ENCODE measurements around the gene DCUN1D4.

DCUN1D4 gene

DNA sequence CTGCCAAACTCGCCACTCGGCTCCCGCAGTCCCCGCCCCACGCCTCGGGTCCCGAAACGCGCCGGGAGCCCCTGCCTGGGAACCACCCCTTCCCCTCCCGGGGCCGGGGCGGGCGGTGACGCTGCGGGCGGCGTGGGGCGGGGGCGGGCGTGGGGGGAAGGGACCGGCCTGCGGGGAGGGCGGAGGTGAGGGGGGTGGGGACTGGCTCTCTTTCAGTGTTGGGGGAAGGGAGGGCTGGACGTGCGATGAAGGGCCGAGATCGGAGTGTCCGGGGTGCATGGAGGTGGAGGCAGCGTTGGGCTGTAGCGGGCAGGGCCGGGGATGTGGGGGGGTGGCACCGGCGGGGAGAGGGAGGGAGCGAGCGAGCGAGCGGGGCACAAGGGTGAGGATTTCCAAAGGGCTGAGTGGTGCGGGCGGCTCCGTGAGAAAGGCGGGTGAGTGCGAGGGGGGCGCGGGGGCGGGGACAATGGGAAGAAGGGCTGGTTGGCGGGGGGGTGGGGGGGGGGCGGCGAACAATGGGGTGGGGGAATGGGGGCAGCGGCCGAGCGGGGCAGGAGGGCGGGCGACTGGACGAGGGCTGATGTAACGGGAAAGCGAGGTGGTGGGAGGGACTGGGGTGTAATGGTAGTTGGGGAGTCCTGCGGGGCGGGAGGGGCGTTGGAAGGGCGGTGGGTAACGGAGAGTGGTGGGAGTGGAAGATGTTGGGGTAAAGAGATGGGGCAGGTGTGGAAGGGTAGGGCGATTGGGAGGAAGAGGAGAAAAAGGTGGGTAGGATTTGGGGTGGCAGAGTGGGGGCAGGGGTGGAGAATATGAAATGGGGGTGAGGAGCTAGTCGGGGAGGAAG is 578 bp downstream of the DCUN1D4 start:
- H3K27me3 ChIP-seq (ENCODE audit: control insufficient read depth, insufficient read depth, low read length): peaks cover 23% of the 10 kb centered on the region
- peak overlapping the region; percentile 97 for H3K4me3 ChIP-seq (ENCODE audit: low read depth, low read length)
- peaks cover 13% of the 10 kb centered on the region for H3K4me1 ChIP-seq (ENCODE audit: control insufficient read depth, insufficient read depth, low read length)
- H3K9ac ChIP-seq (ENCODE audit: low read length): peak overlapping the region; percentile 81
- no peaks in the 10 kb centered on the region for H3K36me3 ChIP-seq (ENCODE audit: control insufficient read depth, insufficient read depth, low read length)
- no peaks in the 10 kb centered on the region for H3K9me3 ChIP-seq (ENCODE audit: control insufficient read depth, insufficient read depth, low read depth, low read length)
- H3K27ac ChIP-seq (ENCODE audit: low read depth, low read length): no peak overlapping the region; the same call in 1 of the 2 replicates

DNA sequence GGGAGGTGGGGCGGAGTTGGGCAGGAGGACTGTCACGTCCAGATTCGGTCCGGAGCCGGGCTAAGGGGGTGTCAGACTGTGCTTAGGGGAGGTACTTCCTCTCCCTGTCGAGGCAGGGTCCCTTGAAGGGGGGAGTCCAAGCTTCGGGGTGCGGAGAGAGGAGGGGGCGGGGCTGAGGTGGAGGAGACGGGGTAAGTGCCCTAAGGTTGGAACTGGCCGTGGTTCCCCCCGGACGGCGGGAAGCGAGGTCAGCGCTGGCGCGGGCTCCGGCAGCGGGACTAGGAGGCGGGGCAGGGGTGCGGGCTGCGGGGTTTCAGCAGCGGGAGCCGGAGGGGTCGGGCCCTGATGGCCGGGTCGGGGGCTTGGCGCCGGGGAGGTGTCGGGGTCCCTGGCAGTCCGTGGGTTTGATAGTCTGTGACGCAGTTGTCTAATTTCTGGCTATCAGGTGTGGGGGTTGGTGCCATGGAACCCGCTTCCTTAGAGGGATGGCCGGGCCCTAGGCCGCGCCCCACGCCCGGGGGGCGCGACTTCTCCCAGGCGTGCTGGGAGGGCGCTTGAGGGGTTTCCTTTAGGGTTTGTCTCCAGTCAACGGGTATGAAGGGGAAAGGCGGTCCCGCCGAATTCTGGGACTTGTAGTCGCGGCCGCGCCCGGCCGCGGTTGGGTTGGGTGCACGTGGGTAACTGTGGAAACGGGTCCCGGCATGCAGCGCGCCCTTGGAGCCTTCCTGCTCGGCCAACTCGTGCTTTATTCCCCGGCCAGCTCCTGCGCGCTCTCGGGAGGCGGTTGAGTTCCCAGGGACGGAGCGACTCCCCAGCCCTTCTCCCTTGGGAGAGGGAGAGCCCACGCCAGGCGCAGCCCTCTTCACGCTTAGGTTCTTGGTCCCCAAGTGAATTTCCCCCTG is 1.5 kb downstream of the DCUN1D4 start:
- H3K36me3 ChIP-seq (ENCODE audit: control insufficient read depth, insufficient read depth, low read length): no peaks in the 10 kb centered on the region
- H3K4me3 ChIP-seq (ENCODE audit: low read depth, low read length): peak overlapping the region; percentile 97
- no peaks in the 10 kb centered on the region for H3K9me3 ChIP-seq (ENCODE audit: control insufficient read depth, insufficient read depth, low read depth, low read length)
- peak overlapping the region; percentile 89 for H3K9ac ChIP-seq (ENCODE audit: low read length)
- H3K27me3 ChIP-seq (ENCODE audit: control insufficient read depth, insufficient read depth, low read length): peaks cover 23% of the 10 kb centered on the region
- peaks cover 13% of the 10 kb centered on the region for H3K4me1 ChIP-seq (ENCODE audit: control insufficient read depth, insufficient read depth, low read length)
- peak overlapping the region; percentile 73 for H3K27ac ChIP-seq (ENCODE audit: low read depth, low read length)

DNA sequence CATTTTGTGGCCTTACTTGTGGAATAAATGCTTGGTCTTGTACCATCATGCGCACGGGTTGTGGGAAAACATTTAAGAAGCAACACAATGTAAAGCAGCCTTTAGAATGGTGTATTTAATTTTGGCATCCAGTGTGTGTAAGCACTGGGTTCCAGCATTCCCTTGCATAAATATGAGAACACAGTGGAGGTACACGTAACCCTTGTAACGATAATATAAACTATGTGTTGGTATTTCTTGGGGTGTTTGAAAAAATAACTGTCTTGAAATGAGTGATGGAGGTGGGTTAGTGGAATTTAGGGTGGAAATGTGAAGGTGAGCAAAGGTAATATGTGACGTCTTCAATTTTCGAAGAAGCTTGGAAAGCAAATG is 2.1 kb downstream of the DCUN1D4 start:
- Histone ChIP-seq H3K9ac (ENCODE audit: low read length) (peak overlapping the region; percentile 89), H3K4me3 (ENCODE audit: low read depth, low read length) (peak overlapping the region; percentile 97), H3K9me3 (ENCODE audit: control insufficient read depth, insufficient read depth, low read depth, low read length) (no peaks in the 10 kb centered on the region), H3K27ac (ENCODE audit: low read depth, low read length) (peak overlapping the region; percentile 73), H3K4me1 (ENCODE audit: control insufficient read depth, insufficient read depth, low read length) (peaks cover 17% of the 10 kb centered on the region), H3K36me3 (ENCODE audit: control insufficient read depth, insufficient read depth, low read length) (no peaks in the 10 kb centered on the region), H3K27me3 (ENCODE audit: control insufficient read depth, insufficient read depth, low read length) (peaks cover 21% of the 10 kb centered on the region)

GRCh38 chr4:51845711-51846110 is 2.8 kb downstream of the DCUN1D4 start:
- H3K36me3 ChIP-seq (ENCODE audit: control insufficient read depth, insufficient read depth, low read length): no peaks in the 10 kb centered on the region
- peaks cover 24% of the 10 kb centered on the region for H3K4me1 ChIP-seq (ENCODE audit: control insufficient read depth, insufficient read depth, low read length)
- H3K9ac ChIP-seq (ENCODE audit: low read length): no peak overlapping the region
- no peak overlapping the region for H3K27ac ChIP-seq (ENCODE audit: low read depth, low read length)
- H3K4me3 ChIP-seq (ENCODE audit: low read depth, low read length): no peak overlapping the region; the same call in 1 of the 2 replicates
- H3K27me3 ChIP-seq (ENCODE audit: control insufficient read depth, insufficient read depth, low read length): peaks cover 16% of the 10 kb centered on the region
- no peaks in the 10 kb centered on the region for H3K9me3 ChIP-seq (ENCODE audit: control insufficient read depth, insufficient read depth, low read depth, low read length)

- Histone ChIP-seq H3K4me1 (ENCODE audit: control insufficient read depth, insufficient read depth, low read length) (peaks cover 53% of the 10 kb centered on the region), H3K9me3 (ENCODE audit: control insufficient read depth, insufficient read depth, low read depth, low read length) (no peaks in the 10 kb centered on the region), H3K36me3 (ENCODE audit: control insufficient read depth, insufficient read depth, low read length) (no peaks in the 10 kb centered on the region), H3K27me3 (ENCODE audit: control insufficient read depth, insufficient read depth, low read length) (no peaks in the 10 kb centered on the region), H3K9ac (ENCODE audit: low read length) (no peak overlapping the region), H3K27ac (ENCODE audit: low read depth, low read length) (no peak overlapping the region), H3K4me3 (ENCODE audit: low read depth, low read length) (no peak overlapping the region)
These were observed 6.5 kb downstream of the DCUN1D4 start for GRCh38 chr4:51849430-51849829.

GRCh38 chr4:51850294-51850693 is 7.3 kb downstream of the DCUN1D4 start:
- H3K4me1 ChIP-seq (ENCODE audit: control insufficient read depth, insufficient read depth, low read length): peaks cover 49% of the 10 kb centered on the region
- H3K27ac ChIP-seq (ENCODE audit: low read depth, low read length): no peak overlapping the region
- no peak overlapping the region for H3K9ac ChIP-seq (ENCODE audit: low read length)
- no peaks in the 10 kb centered on the region for H3K36me3 ChIP-seq (ENCODE audit: control insufficient read depth, insufficient read depth, low read length)
- no peak overlapping the region for H3K4me3 ChIP-seq (ENCODE audit: low read depth, low read length)
- no peaks in the 10 kb centered on the region for H3K27me3 ChIP-seq (ENCODE audit: control insufficient read depth, insufficient read depth, low read length)
- no peaks in the 10 kb centered on the region for H3K9me3 ChIP-seq (ENCODE audit: control insufficient read depth, insufficient read depth, low read depth, low read length)

DNA sequence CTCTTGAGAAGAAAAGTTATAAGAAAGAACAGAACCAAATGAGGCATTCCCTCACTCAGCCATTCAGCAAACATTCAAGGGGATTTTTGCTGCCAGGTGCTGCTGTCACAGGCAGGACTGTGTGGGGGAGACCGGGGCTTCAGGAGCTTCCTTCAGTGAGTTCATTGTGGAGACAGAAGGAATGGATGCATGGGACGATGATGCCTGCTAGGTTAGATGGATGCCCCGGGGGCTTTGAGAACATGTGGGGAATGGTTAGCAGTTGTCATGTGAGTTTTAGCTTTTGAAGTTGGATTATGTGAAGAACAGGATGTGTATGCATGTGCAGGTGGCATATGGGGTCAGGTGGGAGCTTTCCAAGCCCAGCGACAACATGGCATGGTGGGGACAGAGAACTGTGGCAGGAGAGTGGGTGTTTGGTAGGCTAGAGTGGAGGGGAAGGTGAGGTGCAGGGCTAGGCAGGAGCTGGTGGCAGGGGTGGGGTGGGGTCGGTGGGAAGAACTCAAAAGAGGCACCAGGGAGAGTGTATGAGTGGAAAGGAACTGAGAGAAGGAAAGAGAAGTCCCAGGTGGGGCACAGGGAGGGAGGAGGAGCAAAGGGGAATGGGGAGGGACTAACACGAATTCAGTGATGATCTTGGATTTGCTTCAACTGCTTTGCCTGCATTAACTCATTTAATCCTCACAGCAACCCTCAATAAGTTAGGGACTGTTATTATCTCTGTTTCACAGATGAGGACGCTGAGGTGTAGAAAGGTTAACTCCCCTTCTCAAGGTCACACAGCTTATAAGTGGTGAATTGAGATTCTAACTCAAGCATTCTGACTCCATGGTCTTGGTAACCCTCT is 8.4 kb downstream of the DCUN1D4 start:
- Histone ChIP-seq H3K27ac (ENCODE audit: low read depth, low read length) (no peak overlapping the region), H3K4me3 (ENCODE audit: low read depth, low read length) (no peak overlapping the region), H3K4me1 (ENCODE audit: control insufficient read depth, insufficient read depth, low read length) (peaks cover 54% of the 10 kb centered on the region), H3K36me3 (ENCODE audit: control insufficient read depth, insufficient read depth, low read length) (no peaks in the 10 kb centered on the region), H3K27me3 (ENCODE audit: control insufficient read depth, insufficient read depth, low read length) (no peaks in the 10 kb centered on the region), H3K9ac (ENCODE audit: low read length) (no peak overlapping the region), H3K9me3 (ENCODE audit: control insufficient read depth, insufficient read depth, low read depth, low read length) (no peaks in the 10 kb centered on the region)

DNA sequence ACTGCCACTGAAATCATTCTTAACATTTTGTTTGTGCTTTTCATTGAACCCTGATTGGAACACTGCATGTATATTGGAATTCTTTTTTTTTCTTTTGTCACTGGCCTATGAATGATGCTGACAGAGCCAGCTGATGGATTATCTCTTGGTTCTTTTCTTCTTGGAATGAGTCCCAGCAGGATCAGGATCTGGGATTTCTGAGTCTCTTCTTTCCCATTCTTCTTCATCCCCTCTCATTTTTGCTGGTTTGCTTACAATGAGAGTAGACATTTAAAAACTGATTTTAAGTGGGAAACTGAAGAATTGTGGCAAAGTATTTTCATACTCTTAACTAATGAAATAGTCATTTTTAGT is 9.0 kb downstream of the DCUN1D4 start:
- H3K27ac ChIP-seq (ENCODE audit: low read depth, low read length): no peak overlapping the region
- H3K4me1 ChIP-seq (ENCODE audit: control insufficient read depth, insufficient read depth, low read length): peaks cover 53% of the 10 kb centered on the region
- no peak overlapping the region for H3K9ac ChIP-seq (ENCODE audit: low read length)
- no peak overlapping the region for H3K4me3 ChIP-seq (ENCODE audit: low read depth, low read length)
- H3K36me3 ChIP-seq (ENCODE audit: control insufficient read depth, insufficient read depth, low read length): no peaks in the 10 kb centered on the region
- no peaks in the 10 kb centered on the region for H3K27me3 ChIP-seq (ENCODE audit: control insufficient read depth, insufficient read depth, low read length)
- H3K9me3 ChIP-seq (ENCODE audit: control insufficient read depth, insufficient read depth, low read depth, low read length): no peaks in the 10 kb centered on the region

DNA sequence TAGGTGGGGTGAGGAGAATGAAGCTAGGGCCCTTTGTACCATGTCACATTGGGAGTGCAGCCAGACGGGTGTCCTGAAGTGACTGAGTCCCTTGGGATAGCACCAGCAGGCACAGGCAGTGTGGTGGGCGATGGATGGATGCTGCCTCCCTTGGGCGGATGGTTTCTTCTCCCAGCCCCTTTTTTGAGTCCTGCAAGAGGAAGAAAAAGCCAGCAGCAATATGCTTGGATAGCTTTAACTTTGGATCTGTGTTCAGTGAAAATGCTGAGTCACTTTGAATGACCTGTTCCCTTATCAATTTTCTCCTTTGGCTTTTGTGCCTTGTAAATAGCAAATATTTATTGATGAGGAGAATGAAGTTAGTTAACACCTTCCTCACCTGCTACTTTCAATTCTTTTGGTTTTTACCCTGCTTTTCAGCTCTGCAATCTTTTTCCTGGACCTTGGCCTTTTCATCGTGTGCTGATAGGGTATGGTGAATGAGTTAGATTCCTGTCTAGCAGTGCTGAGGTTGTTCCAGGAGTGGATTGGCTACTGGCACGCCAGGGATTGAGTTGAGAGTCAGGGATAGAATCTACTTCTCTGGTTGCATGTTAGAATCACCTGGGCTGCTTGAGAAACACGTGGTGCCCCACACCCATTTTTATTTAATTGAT is 10.2 kb downstream of the DCUN1D4 start:
- Histone ChIP-seq H3K36me3 (ENCODE audit: control insufficient read depth, insufficient read depth, low read length) (no peaks in the 10 kb centered on the region), H3K4me3 (ENCODE audit: low read depth, low read length) (no peak overlapping the region), H3K4me1 (ENCODE audit: control insufficient read depth, insufficient read depth, low read length) (peaks cover 47% of the 10 kb centered on the region), H3K9ac (ENCODE audit: low read length) (no peak overlapping the region), H3K27me3 (ENCODE audit: control insufficient read depth, insufficient read depth, low read length) (no peaks in the 10 kb centered on the region), H3K9me3 (ENCODE audit: control insufficient read depth, insufficient read depth, low read depth, low read length) (no peaks in the 10 kb centered on the region), H3K27ac (ENCODE audit: low read depth, low read length) (peak overlapping the region; percentile 46; the same call in 1 of the 2 replicates)

DNA sequence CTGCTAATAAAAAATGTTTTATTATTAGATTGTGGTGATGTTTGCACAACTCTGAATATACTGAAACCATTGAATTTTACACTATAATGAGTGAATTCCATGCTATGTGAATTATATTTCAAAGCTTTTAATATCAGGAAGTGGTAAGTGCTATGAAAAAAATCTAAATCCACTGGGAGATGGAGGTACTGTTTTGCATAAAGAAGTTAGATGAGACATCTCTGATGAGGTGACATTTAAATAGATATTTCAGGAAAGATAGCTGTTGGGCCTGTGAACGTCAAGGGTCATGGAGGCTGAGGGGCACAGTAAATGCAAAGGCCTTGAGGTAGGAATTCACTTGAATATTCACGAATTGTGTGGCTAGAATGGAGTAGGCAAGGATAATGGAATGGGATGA is 12.3 kb downstream of the DCUN1D4 start:
- Histone ChIP-seq H3K9ac (ENCODE audit: low read length) (no peak overlapping the region), H3K4me3 (ENCODE audit: low read depth, low read length) (no peak overlapping the region), H3K27ac (ENCODE audit: low read depth, low read length) (no peak overlapping the region), H3K27me3 (ENCODE audit: control insufficient read depth, insufficient read depth, low read length) (no peaks in the 10 kb centered on the region), H3K4me1 (ENCODE audit: control insufficient read depth, insufficient read depth, low read length) (peaks cover 40% of the 10 kb centered on the region), H3K36me3 (ENCODE audit: control insufficient read depth, insufficient read depth, low read length) (no peaks in the 10 kb centered on the region), H3K9me3 (ENCODE audit: control insufficient read depth, insufficient read depth, low read depth, low read length) (no peaks in the 10 kb centered on the region)

All from HUES6 (cell line).